Measurements from ENCODE around the gene STXBP4.

The STXBP4 gene

DNA sequence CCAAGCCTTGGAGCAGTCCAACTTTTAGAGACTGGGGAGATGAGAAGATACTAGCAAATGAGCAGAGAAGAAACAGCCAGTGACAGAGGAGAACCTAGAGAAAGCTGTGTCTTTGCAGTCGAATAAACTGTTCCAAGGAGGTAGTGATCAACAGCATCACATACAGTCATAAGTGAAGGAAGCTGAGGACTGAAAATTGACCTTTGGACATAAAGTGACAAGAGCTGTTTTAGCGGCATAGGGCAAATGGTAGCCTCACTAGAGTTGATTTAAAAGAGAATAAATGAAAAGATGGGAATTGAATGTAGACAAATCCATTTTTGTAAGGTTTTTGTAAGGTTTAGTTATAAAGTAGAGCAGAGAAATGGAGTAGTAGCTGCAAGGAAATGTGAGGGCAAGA, 165.0 kb downstream of the STXBP4 start:
- DNase-seq: no peak

DNA sequence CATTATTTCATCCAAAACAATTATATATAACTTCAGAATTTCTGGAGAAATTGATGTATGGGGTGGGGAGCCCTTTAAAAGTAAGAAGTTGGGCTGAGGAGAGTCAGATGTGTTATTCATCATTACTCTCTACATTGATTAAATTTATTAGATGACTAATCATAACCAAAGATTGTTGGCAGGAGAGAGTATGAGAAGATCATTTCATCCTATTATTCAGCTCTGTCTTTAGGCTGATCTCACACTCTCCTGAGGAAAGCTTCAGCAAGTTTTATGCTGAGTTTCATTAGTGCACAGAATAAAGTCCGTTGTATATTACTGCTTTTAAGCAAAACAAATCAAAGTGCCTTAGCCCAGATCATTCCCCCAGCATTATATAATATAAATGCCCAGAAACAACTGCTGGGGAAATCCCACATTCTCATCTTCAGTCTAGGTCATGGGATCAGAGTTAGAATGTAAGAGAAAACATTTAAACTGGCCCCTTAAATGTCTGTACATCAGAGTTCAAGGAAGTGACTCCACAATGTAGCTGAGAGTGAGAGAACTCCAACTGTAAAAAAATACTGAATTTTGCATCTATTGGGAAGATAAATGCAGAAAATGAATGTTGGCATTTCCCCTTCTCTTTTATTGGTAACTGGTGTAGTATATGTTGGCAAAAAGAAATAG, 166.1 kb downstream of the STXBP4 start:
- DNase-seq: peak; percentile 35

DNA sequence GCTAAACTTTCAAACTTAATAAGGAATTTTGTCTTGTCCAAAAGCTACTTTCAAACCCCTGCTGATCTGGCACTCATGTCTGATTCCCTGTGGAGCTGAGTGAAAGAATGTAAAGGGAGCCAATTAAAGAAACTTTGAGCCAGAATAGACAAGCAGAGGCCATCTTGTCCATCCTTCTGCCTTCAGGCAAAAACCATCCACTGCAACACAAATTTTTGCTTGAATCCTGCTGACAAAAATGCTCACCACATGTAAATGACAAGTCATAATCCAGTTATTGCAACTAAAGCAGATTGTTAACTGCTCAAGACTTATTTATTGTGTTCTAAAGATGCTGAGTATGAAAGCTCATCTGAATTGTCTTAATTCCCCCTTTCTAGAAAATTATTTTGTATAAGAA, 172.2 kb downstream of the STXBP4 start:
- DNase-seq: no peak

DNA sequence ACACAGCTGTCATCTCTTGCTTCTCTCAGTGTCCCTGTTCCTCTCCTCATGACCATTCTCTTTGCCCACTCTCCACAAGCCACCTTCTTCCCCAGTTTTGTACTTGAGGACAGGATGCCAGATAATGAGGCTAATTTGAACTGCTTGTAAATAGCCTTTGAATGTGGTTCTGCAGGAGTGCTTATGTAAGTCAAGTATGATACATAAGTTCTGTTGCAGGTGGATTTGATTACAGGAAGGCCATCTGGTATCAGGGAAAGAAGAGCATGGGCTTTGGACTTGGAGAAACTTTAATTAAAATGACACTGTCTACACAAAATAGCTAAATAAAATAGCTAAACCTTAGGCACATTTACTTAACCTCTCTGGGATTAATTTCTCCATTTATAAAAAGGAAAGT, 176.0 kb downstream of the STXBP4 start:
- DNase-seq: no peak

DNA sequence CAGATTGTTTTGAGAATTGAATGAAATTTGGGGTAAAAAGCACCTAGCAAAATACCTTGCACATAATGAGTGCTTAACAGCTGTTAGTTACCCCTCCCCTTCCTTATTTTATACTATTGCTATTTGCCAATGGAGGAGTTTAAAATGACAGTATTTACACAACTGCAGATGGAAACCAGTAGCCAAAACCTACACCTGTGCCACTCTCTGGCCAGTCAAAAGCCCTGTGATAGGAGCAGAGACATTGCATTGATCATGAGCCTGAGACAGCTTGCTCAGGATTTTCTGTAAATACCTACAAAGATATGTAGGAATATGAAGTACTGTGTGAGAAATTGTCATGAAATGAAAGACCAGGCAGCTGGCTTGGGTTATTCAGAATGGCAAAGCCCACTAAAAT, 180.9 kb downstream of the STXBP4 start:
- no peak for DNase-seq

DNA sequence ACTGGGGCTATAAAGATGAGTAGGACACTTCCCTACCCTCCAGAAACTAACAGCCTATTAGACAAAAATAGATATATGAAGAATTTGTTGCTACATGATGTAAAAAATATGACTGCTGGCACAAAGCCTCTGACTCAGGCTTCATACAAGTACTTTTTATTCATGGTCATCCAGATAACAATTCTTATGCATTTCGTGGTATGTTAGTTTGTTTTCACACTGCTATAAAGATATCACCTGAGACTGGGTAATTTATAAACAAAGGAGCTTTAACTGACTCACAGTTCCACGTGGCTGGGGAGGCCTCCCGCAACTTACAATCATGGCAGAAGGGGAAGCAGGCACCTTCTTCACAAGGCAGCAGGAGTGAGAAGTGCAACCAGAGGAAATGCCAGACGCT, 183.7 kb downstream of the STXBP4 start:
- DNase-seq: no peak

DNA sequence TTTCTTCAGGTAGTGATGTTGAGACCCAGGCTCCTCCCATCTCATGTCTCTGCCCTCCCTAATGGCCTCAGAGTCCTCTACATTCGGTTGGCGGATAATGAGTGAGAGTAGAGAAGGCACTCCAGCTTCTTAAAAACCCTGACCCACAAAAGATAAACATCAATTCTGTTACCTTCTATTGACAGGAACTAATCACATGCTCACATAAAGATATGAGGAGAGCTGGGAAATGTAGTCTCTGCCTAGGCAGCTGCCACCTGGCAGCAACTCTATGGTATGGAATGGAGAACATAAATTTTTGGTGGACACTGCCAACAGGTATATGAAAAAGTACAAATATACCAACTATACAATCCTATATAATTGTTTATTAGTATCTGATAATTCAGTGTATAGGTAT, 185.5 kb downstream of the STXBP4 start:
- DNase-seq: no peak

DNA sequence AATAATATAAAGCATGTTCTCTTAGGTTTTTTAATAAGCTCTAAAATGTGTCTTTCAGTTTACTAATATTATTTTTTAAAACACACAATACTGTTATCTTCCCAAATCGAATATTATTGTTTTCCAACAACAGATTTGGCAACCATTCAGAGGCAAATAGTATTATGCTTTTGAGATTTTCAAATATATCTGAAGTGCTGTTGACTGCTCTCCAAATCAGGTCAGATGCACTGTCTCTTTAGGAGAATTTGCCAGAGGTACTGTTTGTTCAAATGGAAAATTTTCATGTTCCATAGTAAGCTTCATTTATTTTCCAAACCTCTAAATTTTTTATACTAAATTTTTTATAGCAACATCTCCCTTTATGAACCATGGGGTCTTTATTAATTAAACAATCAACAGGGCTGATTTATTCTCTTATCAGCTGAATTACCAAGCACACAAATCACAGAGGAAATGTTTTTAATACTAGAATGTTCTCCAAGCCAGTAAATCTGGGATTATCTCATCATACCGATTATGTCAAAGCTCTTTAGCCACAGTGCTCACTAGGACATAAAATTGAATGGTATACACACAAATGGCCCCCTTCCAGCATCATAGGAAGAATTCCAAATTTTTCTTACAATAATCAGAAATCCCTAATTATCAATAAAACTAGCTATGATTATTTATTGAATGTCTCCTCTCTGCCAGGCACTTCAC, 187.4 kb downstream of the STXBP4 start:
- DNase-seq: no peak

DNA sequence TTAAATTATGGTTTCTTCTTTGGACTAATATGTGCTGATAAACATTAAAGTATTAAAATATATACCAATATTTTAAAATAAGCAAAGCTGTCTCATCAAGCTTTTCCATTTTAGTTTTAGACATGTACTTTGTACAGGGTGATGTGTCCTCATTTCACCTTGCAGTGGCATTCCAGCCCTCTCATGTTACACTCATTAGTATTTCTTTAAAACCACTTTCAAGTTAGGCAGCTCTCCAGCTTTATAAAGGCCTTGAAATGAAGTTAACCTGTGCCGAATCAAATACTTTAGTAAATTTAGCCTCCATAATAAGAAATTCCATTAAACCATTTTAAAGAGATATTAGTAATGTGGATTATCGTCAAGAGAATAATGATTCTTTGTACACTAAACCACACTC, 188.6 kb downstream of the STXBP4 start:
- DNase-seq: peak; percentile 29

DNA sequence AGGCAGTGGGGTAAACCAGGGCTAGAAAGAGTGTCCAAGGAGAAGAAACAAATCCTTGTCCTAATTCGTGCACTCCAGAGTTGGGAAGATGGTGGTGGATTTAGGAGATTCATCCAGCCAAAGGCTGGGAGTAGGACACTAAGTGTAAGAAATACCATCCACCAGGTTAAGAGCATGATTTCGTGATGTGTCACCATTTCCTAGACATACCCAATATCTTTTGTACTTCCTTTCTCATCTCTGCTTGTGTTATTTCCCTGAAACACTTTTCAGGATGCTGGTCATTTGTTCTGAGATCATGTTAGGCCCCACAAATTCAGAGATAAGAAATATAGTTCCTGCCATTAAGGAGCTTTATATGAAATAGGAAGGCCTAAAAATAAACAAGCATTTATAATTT, 189.9 kb downstream of the STXBP4 start:
- DNase-seq: peak; percentile 11

DNA sequence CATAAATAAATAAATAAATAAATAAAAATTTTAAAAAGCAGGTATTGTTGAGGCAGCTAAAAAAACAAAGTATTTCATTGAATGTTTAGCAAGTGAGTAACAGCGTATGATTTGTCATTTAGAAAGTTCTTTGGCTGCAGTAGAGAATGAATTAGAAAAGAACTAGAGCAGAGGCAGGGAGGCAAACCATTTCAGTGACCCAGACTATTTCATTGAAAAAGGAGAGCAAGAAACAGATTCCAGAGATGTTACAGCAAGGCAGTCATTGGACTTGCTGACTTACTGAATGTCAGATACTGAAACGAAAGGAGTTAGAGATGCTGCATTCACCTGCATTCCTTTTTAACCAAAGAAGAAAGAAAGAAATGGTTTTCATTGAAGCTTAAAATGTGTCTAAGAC, 190.7 kb downstream of the STXBP4 start:
- DNase-seq: no peak

DNA sequence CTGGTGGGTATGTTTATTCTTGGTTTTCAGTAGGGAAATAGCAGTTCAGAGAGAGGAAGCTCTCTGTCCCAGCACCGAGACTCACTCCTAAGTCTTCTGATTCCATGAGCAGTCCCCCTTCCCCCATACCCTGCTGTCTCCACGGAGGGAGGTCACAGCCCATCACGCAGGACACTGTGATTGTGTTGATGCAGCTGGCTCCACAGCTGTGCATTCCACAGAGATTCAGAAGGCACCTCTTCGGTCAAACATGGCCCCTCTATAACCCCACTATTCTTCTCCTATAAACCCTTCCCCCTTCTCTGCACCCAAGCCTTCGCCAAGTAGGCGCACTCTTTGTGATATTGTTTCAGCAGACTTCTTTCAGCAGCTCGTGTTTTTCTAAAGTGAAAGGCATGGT, 191.9 kb downstream of the STXBP4 start:
- no peak for DNase-seq

DNA sequence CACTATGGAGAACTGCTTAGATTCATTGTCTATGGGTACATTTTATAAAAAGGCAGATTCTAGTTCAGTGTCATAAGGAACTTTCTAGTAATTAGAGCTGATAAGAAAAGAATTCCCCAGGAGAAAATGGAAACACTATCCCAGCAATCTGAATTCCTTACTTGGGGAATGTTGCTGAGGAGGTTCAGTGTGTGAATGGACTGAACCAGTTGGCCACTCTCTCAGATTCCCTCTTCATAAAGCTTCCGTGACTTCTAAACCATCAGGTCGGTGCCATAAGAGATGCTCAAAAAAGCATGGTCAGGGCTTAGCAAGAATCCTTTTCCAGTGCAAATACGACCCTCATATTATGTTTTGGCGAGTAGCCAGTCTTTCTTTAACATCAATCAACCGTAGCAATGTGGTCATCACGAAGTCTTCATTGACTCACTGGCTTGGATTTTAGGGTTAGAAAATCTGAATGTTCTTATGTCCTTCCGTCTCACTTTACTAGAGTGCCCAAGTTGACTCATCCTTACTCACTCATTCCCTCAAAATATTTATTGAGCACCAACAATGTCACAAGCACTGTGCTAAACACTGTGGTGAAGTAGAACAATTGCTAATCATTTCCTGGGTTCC, 193.5 kb downstream of the STXBP4 start:
- peak; percentile 95 for DNase-seq

DNA sequence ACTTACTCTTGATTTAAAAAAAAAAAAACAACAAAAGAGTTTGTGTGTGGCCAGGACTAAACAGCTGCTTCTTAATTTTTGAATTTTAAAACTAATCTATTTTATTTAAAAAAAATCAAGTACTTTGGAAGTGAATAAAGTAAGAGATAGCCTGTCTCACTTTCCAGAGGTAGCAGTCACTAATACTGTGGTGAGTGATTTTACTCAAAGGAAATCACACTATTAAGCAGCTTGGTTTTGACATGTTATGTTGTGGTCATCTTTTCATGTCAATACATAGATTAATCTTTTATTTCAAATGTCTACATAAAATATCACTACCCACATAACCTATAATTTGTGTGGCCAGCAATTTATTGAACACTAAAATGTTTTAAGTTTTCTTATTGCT, 194.0 kb downstream of the STXBP4 start:
- DNase-seq: no peak

DNA sequence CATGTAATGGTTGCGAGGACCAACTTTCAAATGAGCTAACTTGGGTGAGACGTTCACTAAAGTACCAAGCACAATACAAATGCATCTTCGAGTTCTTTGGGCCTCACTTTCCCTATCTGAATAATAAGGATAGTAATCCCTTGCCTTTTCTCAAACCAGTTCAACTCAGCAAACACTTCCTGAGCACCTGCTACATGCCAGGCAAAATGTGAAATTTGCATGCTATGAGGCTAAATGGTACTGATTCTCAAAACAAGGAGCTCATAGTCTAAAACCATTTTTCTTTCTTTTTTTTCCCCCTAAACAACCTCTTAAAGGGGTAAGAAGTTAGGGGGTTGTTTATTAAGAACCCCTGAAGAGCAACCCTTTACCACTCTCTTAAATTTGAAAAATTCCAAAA, 194.8 kb downstream of the STXBP4 start:
- DNase-seq: no peak

DNA sequence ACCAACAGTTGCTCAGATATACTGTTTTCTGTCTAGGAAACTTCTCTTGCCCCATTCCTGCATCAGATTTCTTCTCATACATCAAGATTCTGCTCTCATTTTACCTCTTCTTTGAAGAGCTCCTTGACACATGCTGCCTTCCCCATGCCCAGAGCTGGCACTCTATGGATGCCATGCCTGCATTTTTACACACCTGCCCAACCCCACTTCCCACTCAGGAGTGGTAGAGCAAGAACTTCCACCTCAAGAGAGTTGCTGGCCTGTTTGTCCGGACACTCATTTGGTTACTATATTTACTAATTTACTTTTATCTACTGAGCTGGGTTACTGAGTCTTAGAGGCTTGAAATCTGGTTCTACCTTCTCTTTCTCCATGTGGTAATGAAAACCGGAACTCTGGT, 197.9 kb downstream of the STXBP4 start:
- no peak for DNase-seq

DNA sequence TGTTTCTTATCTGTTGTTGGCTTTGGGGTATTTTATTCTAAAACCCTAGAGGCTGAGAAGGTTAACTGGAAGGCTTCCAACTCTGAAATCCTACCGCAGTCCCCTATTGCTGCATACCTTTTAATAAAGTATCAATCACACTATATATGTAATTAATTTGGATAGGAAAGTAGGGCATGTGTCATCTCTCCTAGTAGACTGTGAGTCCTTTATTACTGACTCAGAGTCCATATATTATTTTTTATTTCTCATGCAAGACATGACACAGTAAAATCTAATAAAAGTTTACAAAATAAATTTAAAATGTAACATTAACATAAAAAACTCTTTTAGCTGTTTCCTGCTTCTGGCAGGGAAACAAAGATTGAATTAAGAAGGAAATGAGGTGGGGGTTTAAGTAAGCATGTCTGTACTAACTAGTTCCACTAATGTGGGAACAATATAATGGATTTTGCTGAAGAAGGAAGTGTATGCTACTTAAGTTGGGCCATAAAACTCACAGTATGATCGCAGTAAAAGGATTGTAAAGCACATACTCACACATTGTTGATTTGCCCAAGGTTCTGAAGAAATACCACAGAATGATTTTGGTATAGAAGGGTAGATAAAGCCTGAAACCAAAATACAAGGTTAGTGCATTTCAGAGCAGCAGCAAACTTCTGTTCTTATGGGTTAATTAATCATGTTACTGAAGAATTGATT, 198.6 kb downstream of the STXBP4 start:
- DNase-seq: no peak

DNA sequence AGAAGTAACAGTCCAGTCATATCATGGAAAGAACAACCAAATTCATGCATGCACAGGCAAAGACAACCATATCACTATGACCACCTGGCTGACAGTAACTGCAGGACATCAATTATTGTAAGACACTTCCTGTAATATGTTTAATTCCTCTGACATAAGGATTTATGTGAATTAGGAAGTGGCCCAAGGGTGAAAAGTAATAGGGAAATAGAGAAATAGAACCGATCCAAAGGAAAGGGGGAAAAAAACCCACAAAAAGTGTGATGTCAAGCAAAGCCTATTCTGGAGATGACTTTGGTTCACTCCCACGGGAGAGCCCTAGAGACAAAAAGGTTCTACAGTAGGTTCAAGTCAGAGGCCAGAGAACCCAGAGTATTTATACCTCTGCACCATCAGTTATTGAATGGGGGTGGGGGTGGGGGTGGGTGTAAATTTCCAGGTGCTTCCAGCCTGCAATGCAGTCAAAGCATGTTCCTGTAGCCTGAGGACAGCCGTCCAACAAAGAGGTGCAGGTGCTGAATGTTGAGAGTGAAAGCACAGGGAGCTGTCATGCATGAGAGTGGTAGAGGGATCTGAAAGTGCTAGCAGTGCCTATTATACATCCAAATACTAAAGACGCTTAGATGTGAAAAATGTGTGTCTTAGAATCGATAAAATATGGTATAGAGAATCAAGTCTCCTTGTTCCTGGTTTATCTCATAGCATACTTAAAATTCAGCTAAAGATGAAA, 200.6 kb downstream of the STXBP4 start:
- no peak for DNase-seq

DNA sequence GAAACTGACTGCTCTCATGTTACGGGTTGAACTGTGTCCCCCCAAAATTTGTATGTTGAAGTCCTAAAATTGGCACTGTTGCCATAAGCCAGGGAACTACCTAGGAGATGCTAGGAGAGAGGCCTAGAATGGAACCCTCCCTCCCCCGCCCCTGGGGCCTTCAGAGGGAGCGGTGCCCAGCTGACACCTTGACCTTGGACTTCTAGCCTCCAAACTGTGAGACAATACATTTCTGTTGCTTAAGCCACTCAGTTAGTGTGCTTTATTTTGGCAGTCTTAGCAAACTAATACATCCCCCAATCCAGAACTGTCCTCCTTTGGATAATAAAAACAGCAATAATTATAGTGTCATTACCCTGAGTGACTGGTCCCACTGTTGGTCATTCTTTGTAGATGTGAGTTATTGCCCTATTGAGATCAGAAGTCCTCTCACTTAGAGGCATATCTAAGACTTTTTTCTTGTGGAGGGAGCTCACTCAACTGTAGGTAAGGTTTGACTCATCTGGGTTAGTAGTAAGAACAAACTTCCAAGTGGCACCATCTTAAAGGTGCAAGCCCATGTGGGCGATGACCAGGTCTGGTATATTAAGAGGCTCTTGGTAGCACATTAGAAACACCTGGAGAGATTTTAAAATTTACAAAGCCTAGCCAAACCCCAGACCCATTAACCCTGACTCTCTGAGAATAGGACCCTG, 203.2 kb downstream of the STXBP4 start:
- DNase-seq: no peak

DNA sequence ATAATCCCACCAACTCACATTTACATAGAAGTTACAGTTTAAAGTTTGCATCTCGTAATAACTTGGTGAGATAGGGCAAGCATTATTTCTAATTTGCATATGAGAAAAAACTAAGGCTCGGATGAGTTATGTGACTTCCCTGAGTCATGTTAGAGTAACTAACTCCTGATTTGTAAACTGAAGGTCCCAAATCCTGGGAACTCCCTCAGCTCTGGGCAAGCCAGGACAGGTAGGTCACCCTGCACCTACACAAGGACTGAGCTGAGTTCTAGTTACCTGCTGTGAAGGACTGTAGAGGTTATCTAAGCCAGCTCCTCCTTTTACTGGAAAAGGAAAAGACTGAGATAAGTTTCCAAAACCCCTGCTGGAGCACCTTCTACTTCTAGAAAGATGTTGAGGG, 204.0 kb downstream of the STXBP4 start:
- no peak for DNase-seq

DNA sequence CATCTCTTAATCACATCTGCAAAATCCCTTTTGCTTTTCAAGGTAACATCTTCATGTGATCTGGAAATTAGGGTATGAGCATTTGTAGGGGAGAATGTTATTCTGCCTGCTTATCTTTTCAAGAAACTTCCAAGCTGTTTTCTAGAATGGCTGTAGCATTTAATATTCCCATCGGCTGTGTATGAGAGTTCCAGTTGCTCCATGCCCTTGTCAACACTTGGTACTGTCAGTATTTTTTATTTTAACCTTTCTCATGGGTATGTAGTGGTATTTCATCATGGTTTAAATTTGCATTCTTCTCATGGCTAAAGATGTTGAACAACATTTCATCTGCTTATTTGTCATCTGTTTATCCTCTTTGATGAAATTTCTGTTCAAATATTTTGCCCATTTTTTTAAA, 205.6 kb downstream of the STXBP4 start:
- no peak for DNase-seq

DNA sequence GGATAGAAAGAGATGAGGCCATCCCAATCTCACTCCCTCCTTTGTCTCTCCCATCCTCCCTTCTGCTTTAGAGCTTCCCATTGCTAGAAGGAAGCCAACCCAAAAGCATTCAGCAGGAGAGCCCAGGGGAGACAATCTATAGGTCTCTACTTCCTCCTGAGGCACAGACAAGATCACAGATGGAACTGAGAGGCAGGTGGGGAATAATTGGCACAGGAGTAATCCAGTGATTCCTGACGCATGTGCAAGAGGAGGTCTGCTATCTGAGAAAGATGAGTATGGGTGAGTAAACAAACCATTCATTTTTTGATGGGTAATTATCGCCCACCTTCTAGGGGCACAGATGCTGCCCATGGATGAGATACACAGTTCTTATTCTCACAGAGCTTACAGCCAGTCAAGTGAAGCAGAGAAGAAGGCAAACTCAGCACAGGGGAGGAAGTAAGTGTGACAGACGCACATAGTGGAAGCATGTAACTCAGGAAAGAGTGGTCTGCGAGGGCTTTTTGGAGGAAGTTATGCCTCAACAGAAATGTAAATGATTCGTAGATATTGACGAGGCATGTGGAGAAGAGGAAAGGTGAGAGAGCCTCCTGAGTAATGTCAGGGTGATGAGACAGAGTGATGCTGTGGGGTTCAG, 207.3 kb downstream of the STXBP4 start:
- DNase-seq: no peak
